CD8-positive, alpha-beta memory T cell (primary cell): ENCODE data around the gene P2RY11. TPM values are rescaled to one million over a fixed set of nuclear protein-coding genes. Genes with fewer than 3 reads are reported as not detected.

ENCODE experiments used
- CTCF ChIA-PET: fragments of 350-600 bp; sonication (Branson Sonifier 250); formaldehyde crosslinking; loops from one replicate; lab custom pipeline; 2021; ENCODE audit warnings: antibody characterized with exemption; lab: Charles Lee
- POLR2A ChIA-PET: fragments of 350-600 bp; sonication (Branson Sonifier 250); formaldehyde crosslinking; loops from one replicate; lab custom pipeline; 2021; ENCODE audit warnings: antibody characterized with exemption; lab: Charles Lee
- DNase-seq, 5 donors: peaks; one replicate each; pipeline versions ENCODE4 v3.0.0 to v3.0.0-alpha.2; 2020 to 2022; ENCODE audit warnings: mixed read lengths in 1 of 5
- H3K27ac ChIP-seq: one replicate; pipeline ENCODE4 v1.7.0; 2013; ENCODE audit warnings: low read depth, mild to moderate bottlenecking, low read length, moderate library complexity
- H3K27me3 ChIP-seq: 2 replicates; pipeline ENCODE4 v1.7.0; 2013; ENCODE audit warnings: low read length, mild to moderate bottlenecking; ENCODE audit not compliant: insufficient read depth, poor library complexity, severe bottlenecking
- H3K36me3 ChIP-seq: 2 replicates; pipeline ENCODE4 v1.7.0; 2013; ENCODE audit warnings: mild to moderate bottlenecking, low read length, moderate library complexity; ENCODE audit not compliant: insufficient read depth
- H3K4me1 ChIP-seq: 2 replicates; pipeline ENCODE4 v1.7.0; 2013; ENCODE audit warnings: mild to moderate bottlenecking, low read length, moderate library complexity; ENCODE audit not compliant: insufficient read depth
- H3K4me3 ChIP-seq: 2 replicates; pipeline ENCODE4 v1.7.0; 2013; ENCODE audit warnings: mild to moderate bottlenecking, low read length
- H3K9me3 ChIP-seq: 2 replicates; pipeline ENCODE4 v1.7.0; 2013; ENCODE audit warnings: mild to moderate bottlenecking, low read length
- H3K27ac Mint-ChIP-seq, 8 donors: one replicate each; pipeline ENCODE4 v1.8.0; 2020 to 2021; ENCODE audit warnings: mixed read lengths in 8 of 8, mild to moderate bottlenecking in 6 of 8, inconsistent platforms in 3 of 8, moderate library complexity in 3 of 8
- H3K27me3 Mint-ChIP-seq, 2 donors: one replicate each; pipeline ENCODE4 v1.8.0; 2020 to 2021; ENCODE audit warnings: mixed read lengths in 2 of 2, mild to moderate bottlenecking in 1 of 2, moderate library complexity in 1 of 2
- H3K36me3 Mint-ChIP-seq, 3 donors: one replicate each; pipeline ENCODE4 v1.8.0; 2020 to 2021; ENCODE audit warnings: mixed read lengths in 3 of 3, inconsistent platforms in 1 of 3, mild to moderate bottlenecking in 1 of 3
- H3K4me1 Mint-ChIP-seq, 3 donors: one replicate each; pipeline ENCODE4 v1.8.0; 2020 to 2021; ENCODE audit warnings: mixed read lengths in 3 of 3, inconsistent platforms in 1 of 3, mild to moderate bottlenecking in 1 of 3
- H3K4me3 Mint-ChIP-seq, 7 donors: one replicate each; pipeline ENCODE4 v1.8.0; 2020 to 2021; ENCODE audit warnings: mixed read lengths in 7 of 7, mild to moderate bottlenecking in 6 of 7, moderate library complexity in 4 of 7, inconsistent platforms in 2 of 7
- H3K9me3 Mint-ChIP-seq, 5 donors: one replicate each; pipeline ENCODE4 v1.8.0; 2020 to 2022; ENCODE audit warnings: mixed read lengths in 5 of 5, mild to moderate bottlenecking in 3 of 5, moderate library complexity in 2 of 5, inconsistent platforms in 1 of 5
- polyA plus RNA-seq: library from polyadenylated mRNA; unstranded; fragments of 300-500 nt; fragmentation: Illumina TruSeq; gene quantifications from one replicate; pipeline ENCODE4 v1.2.3, GENCODE V29; 2021
- total RNA-seq, 2 experiments: library from RNA; stranded (reverse); gene quantifications; one replicate each; pipeline ENCODE4 v1.2.3, GENCODE V29; 2021

The P2RY11 gene
- total and polyA plus RNA-seq, 3 experiments from 2014 or later = 7.4 to 58.1 (median 53.7) TPM

DNA sequence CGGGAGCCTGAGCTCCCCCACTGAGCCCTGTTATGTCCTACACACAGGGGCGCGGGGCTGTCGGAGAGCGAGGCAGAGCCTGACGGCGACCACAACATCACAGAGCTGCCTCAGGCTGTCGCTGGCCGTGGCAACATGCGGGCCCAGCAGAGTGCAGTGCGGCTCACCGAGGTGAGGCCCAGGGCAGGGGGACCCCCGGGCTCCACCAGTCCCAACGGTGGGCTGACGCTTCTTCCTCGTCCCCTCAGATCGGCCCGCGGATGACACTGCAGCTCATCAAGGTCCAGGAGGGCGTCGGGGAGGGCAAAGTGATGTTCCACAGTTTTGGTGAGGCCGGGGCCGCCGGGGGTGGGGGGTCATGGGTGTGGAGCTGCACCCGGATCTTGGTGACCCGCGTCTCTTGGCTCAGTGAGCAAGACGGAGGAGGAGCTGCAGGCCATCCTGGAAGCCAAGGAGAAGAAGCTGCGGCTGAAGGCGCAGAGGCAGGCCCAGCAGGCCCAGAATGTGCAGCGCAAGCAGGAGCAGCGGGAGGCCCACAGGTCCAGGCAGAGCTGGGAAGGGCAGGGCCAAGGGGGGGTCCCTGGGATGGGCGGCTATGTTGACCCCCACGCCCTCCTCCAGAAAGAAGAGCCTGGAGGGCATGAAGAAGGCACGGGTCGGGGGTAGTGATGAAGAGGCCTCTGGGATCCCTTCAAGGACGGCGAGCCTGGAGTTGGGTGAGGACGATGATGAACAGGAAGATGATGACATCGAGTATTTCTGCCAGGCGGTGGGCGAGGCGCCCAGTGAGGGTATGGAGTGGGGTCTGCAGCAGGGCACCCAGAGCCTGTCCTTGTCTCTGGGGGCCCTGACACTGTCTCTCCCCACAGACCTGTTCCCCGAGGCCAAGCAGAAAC lies 1.2 kb upstream of the P2RY11 start:
- POLR2A ChIA-PET = no interaction called here

DNA sequence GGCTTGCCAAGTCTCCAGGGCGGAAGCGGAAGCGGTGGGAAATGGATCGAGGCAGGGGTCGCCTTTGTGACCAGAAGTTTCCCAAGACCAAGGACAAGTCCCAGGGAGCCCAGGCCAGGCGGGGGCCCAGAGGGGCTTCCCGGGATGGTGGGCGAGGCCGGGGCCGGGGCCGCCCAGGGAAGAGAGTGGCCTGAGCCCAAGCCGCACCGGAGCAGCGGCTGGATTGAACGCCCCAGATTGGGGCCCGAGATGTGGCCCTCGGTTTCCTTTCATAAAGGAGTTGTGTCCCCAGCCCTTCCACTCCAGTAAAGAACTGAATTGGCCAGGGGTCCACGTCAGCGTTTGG lies 548 bp upstream of the P2RY11 start:
- Histone ChIP-seq H3K4me1 (peaks cover 53% of the 10 kb centered on the region), H3K9me3 (no peaks in the 10 kb centered on the region), H3K36me3 (peaks cover 44% of the 10 kb centered on the region), H3K27me3 (no peaks in the 10 kb centered on the region), H3K27ac (peak overlapping the region; percentile 77), H3K4me3 (no peak overlapping the region)
- ChIA-PET POLR2A (interaction anchor here (1.0 kb wide), 1 partner anchor 305 kb away, joined by 3 read pairs; no protein-coding TSS in a partner anchor), CTCF (interaction anchor here (1.0 to 14.2 kb wide), 2 partner anchors 11 to 147 kb away, joined by 3 to 194 read pairs; partner anchors contain the start of gene ANGPTL6)
- H3K4me3 Mint-ChIP-seq = peak overlapping the region; percentile 57 to 93 (median 86)
- H3K27me3 Mint-ChIP-seq = peaks cover 0 to 5% of the 10 kb centered on the region in 2 donors
- no peaks in the 10 kb centered on the region for H3K9me3 Mint-ChIP-seq
- DNase-seq = no peak
- H3K4me1 Mint-ChIP-seq = peaks cover 42 to 83% (median 43%) of the 10 kb centered on the region in 3 donors
- peaks cover 3 to 73% (median 6%) of the 10 kb centered on the region in 3 donors for H3K36me3 Mint-ChIP-seq
- peak overlapping the region; percentile 90 to 99 (median 98) for H3K27ac Mint-ChIP-seq

More for the DNA sequence above, 1.2 kb upstream of the P2RY11 start:
- peak in 1 of 5 donors; percentile 52 for DNase-seq
- no peak overlapping the region for H3K4me3 ChIP-seq
- peaks cover 37% of the 10 kb centered on the region for H3K36me3 ChIP-seq
- no peaks in the 10 kb centered on the region for H3K9me3 Mint-ChIP-seq
- no peaks in the 10 kb centered on the region for H3K9me3 ChIP-seq
- H3K27me3 Mint-ChIP-seq = peaks cover 0 to 5% of the 10 kb centered on the region in 2 donors
- peak overlapping the region; percentile 57 to 80 (median 68) for H3K4me3 Mint-ChIP-seq
- peaks cover 60% of the 10 kb centered on the region for H3K4me1 ChIP-seq
- no peaks in the 10 kb centered on the region for H3K27me3 ChIP-seq
- H3K4me1 Mint-ChIP-seq = peaks cover 48 to 85% (median 50%) of the 10 kb centered on the region in 3 donors
- peak overlapping the region; percentile 75 to 98 (median 94) for H3K27ac Mint-ChIP-seq
- CTCF ChIA-PET = interaction anchor here (1.1 to 14.2 kb wide), 3 partner anchors 8 to 32 kb away, joined by 6 to 194 read pairs (median 11); partner anchors contain the start of gene ANGPTL6
- H3K27ac ChIP-seq = no peak overlapping the region
- peaks cover 3 to 67% (median 6%) of the 10 kb centered on the region in 3 donors for H3K36me3 Mint-ChIP-seq

DNA sequence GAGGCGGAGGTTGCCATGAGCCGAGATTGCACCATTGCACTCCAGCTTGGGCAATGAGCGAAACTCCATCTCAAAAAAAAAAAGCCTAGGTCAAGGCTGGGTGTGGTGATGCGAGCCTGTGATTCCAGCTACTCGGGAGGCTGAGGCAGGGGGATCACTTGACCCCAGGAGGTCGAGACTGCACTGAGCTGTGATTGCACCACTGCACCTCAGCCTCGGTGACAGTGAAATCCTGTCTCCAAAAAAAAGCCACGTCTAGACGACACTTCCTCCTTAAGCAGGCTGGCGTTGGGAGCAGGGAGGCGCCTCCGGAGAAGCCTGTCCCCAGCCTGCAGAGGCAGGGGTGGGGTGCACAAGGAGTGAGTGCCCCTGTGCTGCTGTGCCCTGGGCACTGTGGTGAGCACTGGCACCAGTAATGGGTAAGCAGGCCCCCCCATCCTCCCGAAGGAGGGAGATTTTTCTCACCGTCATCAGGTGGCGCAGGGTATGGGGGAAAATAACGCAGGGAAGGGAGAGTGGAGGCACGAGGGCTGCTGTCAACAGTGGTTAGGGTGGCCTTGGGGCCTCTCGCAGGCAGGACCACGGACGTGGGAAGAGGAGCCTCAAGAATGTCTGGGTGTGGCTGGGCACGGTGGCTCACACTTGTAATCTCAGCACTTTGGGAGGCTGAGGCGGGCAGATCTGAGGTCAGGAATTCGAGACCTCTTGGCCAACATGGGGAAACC lies 706 bp downstream of the P2RY11 start:
- no peaks in the 10 kb centered on the region for H3K9me3 ChIP-seq
- peaks cover 0 to 5% of the 10 kb centered on the region in 2 donors for H3K27me3 Mint-ChIP-seq
- H3K36me3 ChIP-seq = peaks cover 54% of the 10 kb centered on the region
- peak overlapping the region; percentile 77 for H3K27ac ChIP-seq
- H3K27me3 ChIP-seq = no peaks in the 10 kb centered on the region
- peak; percentile 29 to 79 (median 69) for DNase-seq
- H3K4me1 ChIP-seq = peaks cover 56% of the 10 kb centered on the region
- H3K36me3 Mint-ChIP-seq = peaks cover 3 to 78% (median 3%) of the 10 kb centered on the region in 3 donors
- ChIA-PET CTCF (interaction anchor here (0.6 to 14.2 kb wide), 10 partner anchors 8 to 204 kb away, joined by 3 to 194 read pairs (median 3); partner anchors contain the start of gene ANGPTL6), POLR2A (interaction anchor here (0.6 to 1.6 kb wide), 5 partner anchors 10 to 182 kb away, joined by 3 to 8 read pairs (median 4); partner anchors contain the start of gene MRPL4)
- peak overlapping the region; percentile 68 to 93 (median 86) for H3K4me3 Mint-ChIP-seq
- no peak overlapping the region for H3K4me3 ChIP-seq
- H3K9me3 Mint-ChIP-seq = no peaks in the 10 kb centered on the region
- peak overlapping the region; percentile 90 to 99 (median 98) for H3K27ac Mint-ChIP-seq
- H3K4me1 Mint-ChIP-seq = peaks cover 35 to 82% (median 37%) of the 10 kb centered on the region in 3 donors

DNA sequence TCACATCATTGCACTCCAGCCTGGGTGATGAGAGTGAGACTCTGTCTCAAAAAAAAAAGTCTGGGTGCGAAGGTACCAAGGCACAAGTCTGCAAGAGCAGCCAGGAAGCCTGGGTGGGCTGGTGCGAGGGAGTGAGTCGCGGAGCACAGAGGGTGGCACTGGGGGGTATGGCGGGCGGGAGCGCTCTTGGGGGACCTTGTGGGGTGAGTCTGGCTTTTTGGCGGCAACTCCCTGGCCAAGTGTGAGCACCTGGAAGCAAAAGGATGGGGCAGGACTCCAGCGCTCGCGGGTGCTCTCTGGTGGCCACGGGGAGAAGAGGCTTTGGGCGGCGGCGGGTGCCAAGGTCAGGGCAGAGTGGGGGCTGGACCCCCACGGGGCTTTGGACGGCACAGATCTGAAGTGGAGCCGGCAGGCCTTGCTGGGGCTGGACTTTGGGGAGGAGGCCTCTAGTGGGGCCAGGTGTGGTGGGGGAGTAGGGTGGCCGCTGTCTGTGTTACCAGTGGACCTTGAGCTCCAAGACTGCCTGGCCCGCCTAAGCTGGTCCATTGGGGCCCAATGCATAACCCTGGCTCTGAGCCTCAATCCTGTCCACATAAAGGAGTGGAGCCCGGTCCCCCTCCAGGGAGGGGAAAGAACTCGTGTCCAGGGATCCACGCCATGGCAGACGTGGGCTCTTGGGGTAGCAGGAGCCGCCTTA lies 1.6 kb downstream of the P2RY11 start:
- H3K4me1 ChIP-seq = peaks cover 53% of the 10 kb centered on the region
- no peak overlapping the region for H3K4me3 ChIP-seq
- no peaks in the 10 kb centered on the region for H3K27me3 ChIP-seq
- Mint-ChIP-seq H3K4me1 (peaks cover 27 to 80% (median 38%) of the 10 kb centered on the region in 3 donors), H3K27ac (peak overlapping the region; percentile 90 to 99 (median 98)), H3K9me3 (no peaks in the 10 kb centered on the region), H3K4me3 (peak overlapping the region; percentile 68 to 93 (median 86)), H3K27me3 (peaks cover 0 to 5% of the 10 kb centered on the region in 2 donors), H3K36me3 (peaks cover 0 to 76% (median 5%) of the 10 kb centered on the region in 3 donors)
- peak; percentile 55 to 86 (median 73) for DNase-seq
- no peaks in the 10 kb centered on the region for H3K9me3 ChIP-seq
- peaks cover 52% of the 10 kb centered on the region for H3K36me3 ChIP-seq
- CTCF ChIA-PET = interaction anchor here (0.6 to 14.2 kb wide), 12 partner anchors 11 to 203 kb away, joined by 3 to 194 read pairs (median 3); partner anchors contain the start of genes ANGPTL6 and DNMT1
- H3K27ac ChIP-seq = peak overlapping the region; percentile 77
- POLR2A ChIA-PET = interaction anchor here (0.6 to 2.2 kb wide), 9 partner anchors 9 to 541 kb away, joined by 3 to 15 read pairs (median 5); partner anchors contain the start of gene ILF3

DNA sequence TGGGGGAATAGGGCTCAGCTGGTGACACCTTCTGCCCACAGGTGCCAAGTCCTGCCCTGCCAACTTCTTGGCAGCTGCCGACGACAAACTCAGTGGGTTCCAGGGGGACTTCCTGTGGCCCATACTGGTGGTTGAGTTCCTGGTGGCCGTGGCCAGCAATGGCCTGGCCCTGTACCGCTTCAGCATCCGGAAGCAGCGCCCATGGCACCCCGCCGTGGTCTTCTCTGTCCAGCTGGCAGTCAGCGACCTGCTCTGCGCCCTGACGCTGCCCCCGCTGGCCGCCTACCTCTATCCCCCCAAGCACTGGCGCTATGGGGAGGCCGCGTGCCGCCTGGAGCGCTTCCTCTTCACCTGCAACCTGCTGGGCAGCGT lies 2.1 kb downstream of the P2RY11 start:
- ChIA-PET POLR2A (interaction anchor here (0.6 to 2.2 kb wide), 7 partner anchors 10 to 181 kb away, joined by 4 to 15 read pairs (median 5); no protein-coding TSS in a partner anchor), CTCF (interaction anchor here (0.6 to 14.2 kb wide), 10 partner anchors 14 to 175 kb away, joined by 3 to 194 read pairs (median 6); partner anchors contain the start of genes ANGPTL6 and DNMT1)
- Mint-ChIP-seq H3K27ac (peak overlapping the region; percentile 7 to 99 (median 94)), H3K4me1 (peaks cover 27 to 77% (median 38%) of the 10 kb centered on the region in 3 donors), H3K9me3 (no peaks in the 10 kb centered on the region), H3K27me3 (peaks cover 0 to 5% of the 10 kb centered on the region in 2 donors), H3K36me3 (peaks cover 0 to 74% (median 5%) of the 10 kb centered on the region in 3 donors), H3K4me3 (peak overlapping the region in 4 of 7 donors; percentile 79 to 93 (median 90))
- no peaks in the 10 kb centered on the region for H3K9me3 ChIP-seq
- no peaks in the 10 kb centered on the region for H3K27me3 ChIP-seq
- H3K4me3 ChIP-seq = no peak overlapping the region
- peak in 2 of 5 donors; percentile 29 to 60 for DNase-seq
- no peak overlapping the region for H3K27ac ChIP-seq
- H3K36me3 ChIP-seq = peaks cover 47% of the 10 kb centered on the region
- peaks cover 53% of the 10 kb centered on the region for H3K4me1 ChIP-seq

DNA sequence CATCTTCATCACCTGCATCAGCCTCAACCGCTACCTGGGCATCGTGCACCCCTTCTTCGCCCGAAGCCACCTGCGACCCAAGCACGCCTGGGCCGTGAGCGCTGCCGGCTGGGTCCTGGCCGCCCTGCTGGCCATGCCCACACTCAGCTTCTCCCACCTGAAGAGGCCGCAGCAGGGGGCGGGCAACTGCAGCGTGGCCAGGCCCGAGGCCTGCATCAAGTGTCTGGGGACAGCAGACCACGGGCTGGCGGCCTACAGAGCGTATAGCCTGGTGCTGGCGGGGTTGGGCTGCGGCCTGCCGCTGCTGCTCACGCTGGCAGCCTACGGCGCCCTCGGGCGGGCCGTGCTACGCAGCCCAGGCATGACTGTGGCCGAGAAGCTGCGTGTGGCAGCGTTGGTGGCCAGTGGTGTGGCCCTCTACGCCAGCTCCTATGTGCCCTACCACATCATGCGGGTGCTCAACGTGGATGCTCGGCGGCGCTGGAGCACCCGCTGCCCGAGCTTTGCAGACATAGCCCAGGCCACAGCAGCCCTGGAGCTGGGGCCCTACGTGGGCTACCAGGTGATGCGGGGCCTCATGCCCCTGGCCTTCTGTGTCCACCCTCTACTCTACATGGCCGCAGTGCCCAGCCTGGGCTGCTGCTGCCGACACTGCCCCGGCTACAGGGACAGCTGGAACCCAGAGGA lies 2.6 kb downstream of the P2RY11 start:
- H3K4me1 ChIP-seq = peaks cover 56% of the 10 kb centered on the region
- peaks cover 44% of the 10 kb centered on the region for H3K36me3 ChIP-seq
- H3K9me3 ChIP-seq = no peaks in the 10 kb centered on the region
- Mint-ChIP-seq H3K9me3 (no peaks in the 10 kb centered on the region), H3K4me1 (peaks cover 31 to 81% (median 43%) of the 10 kb centered on the region in 3 donors), H3K4me3 (peak overlapping the region in 3 of 7 donors; percentile 34 to 87 (median 79)), H3K27ac (peak overlapping the region in 7 of 8 donors; percentile 23 to 98 (median 90)), H3K36me3 (peaks cover 0 to 76% (median 5%) of the 10 kb centered on the region in 3 donors), H3K27me3 (peaks cover 0 to 5% of the 10 kb centered on the region in 2 donors)
- CTCF ChIA-PET = interaction anchor here (0.6 to 14.2 kb wide), 8 partner anchors 8 to 175 kb away, joined by 3 to 194 read pairs (median 4); partner anchors contain the start of genes ANGPTL6 and PPAN
- no peaks in the 10 kb centered on the region for H3K27me3 ChIP-seq
- DNase-seq = peak in 1 of 5 donors; percentile 57
- H3K4me3 ChIP-seq = no peak overlapping the region
- POLR2A ChIA-PET = interaction anchor here (0.5 to 2.8 kb wide), 7 partner anchors 10 to 29 kb away, joined by 3 to 15 read pairs (median 5); no protein-coding TSS in a partner anchor
- H3K27ac ChIP-seq = no peak overlapping the region
